HEK293 (cell line): ENCODE measurements around the gene ATP6V0E2.

Experiments used
- CTCF ChIA-PET: fragments of 350-600 bp; formaldehyde crosslinking; extraction: SDS; loops from one replicate; lab custom pipeline; 2021; ENCODE audit warnings: antibody characterized with exemption; lab: Yijun Ruan, JAX
- POLR2A ChIA-PET: fragments of 300-600 bp; formaldehyde crosslinking; extraction: SDS; loops from one replicate; lab custom pipeline; 2020; ENCODE audit warnings: antibody characterized with exemption, inconsistent platforms; lab: Yijun Ruan, JAX
- H3K27ac ChIP-seq: fragments of 200-500 bp; sonication (Bioruptor generic); 2 replicates; pipeline ENCODE4 v1.5.1; 2014; ENCODE audit warnings: low read depth, low read length, control low read depth, inconsistent platforms; ENCODE audit errors: extremely low read depth
- H3K36me3 ChIP-seq, 2 experiments: fragments of 200-500 bp in 1 of 2; sonication (Bioruptor generic) in 1 of 2; 1 replicate in 1 of 2; 2 replicates in 1 of 2; pipeline ENCODE4 v1.5.1; 2014 to 2017; ENCODE audit warnings: inconsistent platforms in 2 of 2, low read length in 2 of 2; ENCODE audit not compliant: control insufficient read depth in 2 of 2, insufficient read depth in 1 of 2
- H3K4me1 ChIP-seq: fragments of 200-500 bp; sonication (Bioruptor generic); 2 replicates; pipeline ENCODE4 v1.5.1; 2014; ENCODE audit warnings: mild to moderate bottlenecking, low read length, inconsistent platforms; ENCODE audit not compliant: control insufficient read depth, insufficient read depth
- H3K4me3 ChIP-seq: 2 replicates; pipeline ENCODE4 v1.5.1; 2011; ENCODE audit warnings: low read depth, mild to moderate bottlenecking, control low read depth, low read length, moderate library complexity
- H3K9me3 ChIP-seq: fragments of 200-500 bp; sonication (Bioruptor generic); 2 replicates; pipeline ENCODE4 v1.5.1; 2014; ENCODE audit warnings: low read depth, low read length, inconsistent platforms; ENCODE audit not compliant: control insufficient read depth, insufficient read depth
- CTCF ChIP-seq: fragments of 450-650 bp; formaldehyde crosslinking; IDR thresholded peaks from 2 replicates; pipeline ENCODE4 v1.5.1; 2016; ENCODE audit warnings: missing biosample characterization, missing genetic modification characterization
- GLI2 ChIP-seq: fragments of 450-650 bp; formaldehyde crosslinking; IDR thresholded peaks from 2 replicates; pipeline ENCODE4; 2017; ENCODE audit warnings: missing biosample characterization, missing genetic modification characterization, low read depth, borderline replicate concordance
- GLIS1 ChIP-seq: fragments of 450-650 bp; formaldehyde crosslinking; IDR thresholded peaks from 2 replicates; pipeline ENCODE4 v1.5.1; 2016; ENCODE audit warnings: missing biosample characterization, missing genetic modification characterization
- KLF17 ChIP-seq: fragments of 450-650 bp; formaldehyde crosslinking; IDR thresholded peaks from 2 replicates; pipeline ENCODE4 v1.5.1; 2016; ENCODE audit warnings: missing biosample characterization, missing genetic modification characterization
- MEIS1 ChIP-seq: sonication (generic); formaldehyde crosslinking; IDR thresholded peaks from 2 replicates; pipeline ENCODE4 v1.8.1; 2022; ENCODE audit warnings: missing genetic modification reagents, mild to moderate bottlenecking, borderline replicate concordance
- MZF1 ChIP-seq: fragments of 450-650 bp; formaldehyde crosslinking; IDR thresholded peaks from 2 replicates; pipeline ENCODE4 v1.5.1; 2017; ENCODE audit warnings: missing biosample characterization, missing genetic modification characterization, borderline replicate concordance
- PATZ1 ChIP-seq: fragments of 450-650 bp; formaldehyde crosslinking; IDR thresholded peaks from 2 replicates; pipeline ENCODE4 v1.5.1; 2016; ENCODE audit warnings: missing biosample characterization, missing genetic modification characterization
- PRDM6 ChIP-seq: fragments of 450-650 bp; formaldehyde crosslinking; IDR thresholded peaks from 2 replicates; pipeline ENCODE4 v1.5.1; 2017; ENCODE audit warnings: missing biosample characterization, missing genetic modification characterization
- SP3 ChIP-seq: fragments of 450-650 bp; formaldehyde crosslinking; IDR thresholded peaks from 2 replicates; pipeline ENCODE4 v1.5.1; 2016; ENCODE audit warnings: missing biosample characterization, missing genetic modification characterization
- ZBTB8A ChIP-seq: fragments of 450-650 bp; formaldehyde crosslinking; IDR thresholded peaks from 2 replicates; pipeline ENCODE4 v1.5.1; 2016; ENCODE audit warnings: missing biosample characterization, missing genetic modification characterization
- ZIC2 ChIP-seq: fragments of 450-650 bp; formaldehyde crosslinking; IDR thresholded peaks from 2 replicates; pipeline ENCODE4 v1.5.1; 2016; ENCODE audit warnings: missing biosample characterization, missing genetic modification characterization
- ZNF114 ChIP-seq: fragments of 450-650 bp; formaldehyde crosslinking; IDR thresholded peaks from 2 replicates; pipeline ENCODE4 v1.5.0; 2017; ENCODE audit warnings: missing biosample characterization, missing genetic modification characterization
- ZNF133 ChIP-seq: fragments of 450-650 bp; formaldehyde crosslinking; IDR thresholded peaks from 2 replicates; pipeline ENCODE4 v1.5.1; 2016; ENCODE audit warnings: missing biosample characterization, missing genetic modification characterization
- ZNF37A ChIP-seq: fragments of 450-650 bp; IDR thresholded peaks from 2 replicates; pipeline ENCODE4 v1.5.1; 2018; ENCODE audit warnings: missing biosample characterization, missing genetic modification characterization
- ZNF521 ChIP-seq: fragments of 450-650 bp; formaldehyde crosslinking; IDR thresholded peaks from 2 replicates; pipeline ENCODE4 v1.5.1; 2017; ENCODE audit warnings: missing biosample characterization, mild to moderate bottlenecking, missing genetic modification characterization
- ZNF785 ChIP-seq: fragments of 450-650 bp; formaldehyde crosslinking; IDR thresholded peaks from 2 replicates; pipeline ENCODE4 v1.5.1; 2016; ENCODE audit warnings: missing biosample characterization, missing genetic modification characterization
- ZNF843 ChIP-seq: fragments of 450-650 bp; formaldehyde crosslinking; IDR thresholded peaks from 2 replicates; pipeline ENCODE4 v1.5.1; 2016; ENCODE audit warnings: missing biosample characterization, missing genetic modification characterization

Gene ATP6V0E2

GRCh38 chr7:149861728-149862045, 12.1 kb upstream of the ATP6V0E2 start:
- ChIA-PET CTCF (interaction anchor here (0.8 to 1.3 kb wide), 4 partner anchors 9 to 199 kb away, joined by 3 to 4 read pairs (median 3); no protein-coding TSS in a partner anchor), POLR2A (no interaction called here)
- no peak for TF ChIP-seq ZNF37A (tag by site-specific recombination)
- Histone ChIP-seq H3K4me1 (no peaks in the 10 kb centered on the region), H3K4me3 (no peak overlapping the region), H3K9me3 (no peaks in the 10 kb centered on the region), H3K27ac (no peak overlapping the region), H3K36me3 (peaks cover 0 to 7% of the 10 kb centered on the region in 2 experiments; a peak in 1 of 3 replicates)

- TF ChIP-seq MEIS1 (CRISPR knock-in tag) (no peak), MZF1 (tag by site-specific recombination) (no peak), ZNF785 (tag by site-specific recombination) (no peak), ZBTB8A (tag by site-specific recombination) (no peak), CTCF (tag by site-specific recombination) (no peak), GLI2 (no peak), ZNF114 (tag by site-specific recombination) (no peak), KLF17 (tag by site-specific recombination) (no peak), ZNF843 (tag by site-specific recombination) (no peak), PATZ1 (tag by site-specific recombination) (no peak)
- Histone ChIP-seq H3K9me3 (no peaks in the 10 kb centered on the region), H3K36me3 (peaks cover 0 to 7% of the 10 kb centered on the region in 2 experiments; a peak in 1 of 3 replicates), H3K4me1 (no peaks in the 10 kb centered on the region), H3K4me3 (no peak overlapping the region), H3K27ac (no peak overlapping the region)
- ChIA-PET CTCF (interaction anchor here (0.5 kb wide), 1 partner anchor 201 kb away, joined by 3 read pairs; no protein-coding TSS in a partner anchor), POLR2A (no interaction called here)
Observed at GRCh38 chr7:149862156-149862555, 11.6 kb upstream of the ATP6V0E2 start.

GRCh38 chr7:149863500-149863899, 10.3 kb upstream of the ATP6V0E2 start:
- Histone ChIP-seq H3K4me3 (no peak overlapping the region), H3K9me3 (no peaks in the 10 kb centered on the region), H3K36me3 (peaks cover 0 to 9% of the 10 kb centered on the region in 2 experiments; a peak in 1 of 3 replicates), H3K4me1 (no peaks in the 10 kb centered on the region), H3K27ac (no peak overlapping the region)
- ChIA-PET CTCF (no interaction called here), POLR2A (interaction anchor here (0.7 kb wide), 1 partner anchor 239 kb away, joined by 3 read pairs; no protein-coding TSS in a partner anchor)
- TF ChIP-seq ZIC2 (tag by site-specific recombination) (peak; percentile 33; the same call in 1 of the 2 replicates), PRDM6 (no peak), ZNF133 (tag by site-specific recombination) (peak; percentile 54; the same call in 1 of the 2 replicates), SP3 (tag by site-specific recombination) (no peak), ZNF521 (tag by site-specific recombination) (no peak), GLIS1 (tag by site-specific recombination) (peak; percentile 39)
